HepG2 (cell line): ENCODE results near the gene CIAPIN1. TPM values are rescaled to one million over a fixed set of nuclear protein-coding genes. Genes with fewer than 3 reads are reported as not detected.

Experiments
- FOXC1 ChIP-seq: sonication (generic); formaldehyde crosslinking; IDR thresholded peaks from 2 replicates; pipeline ENCODE4 v1.8.0; 2022; ENCODE audit warnings: mild to moderate bottlenecking, missing genetic modification reagents, borderline replicate concordance
- HNF4G ChIP-seq, 2 experiments: sonication (generic) in 1 of 2; formaldehyde crosslinking in 1 of 2; IDR thresholded peaks; 2 replicates each; pipeline versions ENCODE4 v1.4.0 to v1.6.1; 2011 to 2020; ENCODE audit warnings: borderline replicate concordance in 2 of 2, low read depth in 2 of 2, mild to moderate bottlenecking in 2 of 2, low read length in 1 of 2, missing genetic modification reagents in 1 of 2, moderate library complexity in 1 of 2
- NCOA1 ChIP-seq: sonication (generic); formaldehyde crosslinking; IDR thresholded peaks from 2 replicates; pipeline ENCODE4 v1.9.0; 2021; ENCODE audit warnings: missing genetic modification reagents
- NR3C1 ChIP-seq: sonication (generic); formaldehyde crosslinking; IDR thresholded peaks from 2 replicates; pipeline ENCODE4 v1.4.0; 2020; ENCODE audit warnings: missing genetic modification reagents
- PTBP1 ChIP-seq: fragments of 200-400 bp; formaldehyde crosslinking; IDR thresholded peaks from 2 replicates; pipeline ENCODE4 v1.6.1; 2018; ENCODE audit warnings: low read length, low read depth; ENCODE audit not compliant: poor library complexity, severe bottlenecking
- SMAD3 ChIP-seq: sonication (generic); formaldehyde crosslinking; IDR thresholded peaks from 2 replicates; pipeline ENCODE4 v1.4.0; 2020; ENCODE audit warnings: missing genetic modification reagents
- ZC3H13 ChIP-seq: sonication (generic); formaldehyde crosslinking; IDR thresholded peaks from 2 replicates; pipeline ENCODE4 v1.8.1; 2023; ENCODE audit warnings: mild to moderate bottlenecking, missing genetic modification reagents, moderate library complexity
- ZFX ChIP-seq: sonication (generic); formaldehyde crosslinking; IDR thresholded peaks from 2 replicates; pipeline ENCODE4 v1.4.0; 2020; ENCODE audit warnings: mild to moderate bottlenecking, low read depth, missing genetic modification reagents, moderate library complexity
- ZNF367 ChIP-seq: sonication (generic); formaldehyde crosslinking; IDR thresholded peaks from 2 replicates; pipeline ENCODE4 v1.4.0; 2020; ENCODE audit warnings: missing genetic modification reagents, borderline replicate concordance
- ZNF556 ChIP-seq: sonication (generic); formaldehyde crosslinking; IDR thresholded peaks from 2 replicates; pipeline ENCODE4 v1.4.0; 2020; ENCODE audit warnings: mild to moderate bottlenecking, missing genetic modification reagents, borderline replicate concordance
- ZSCAN21 ChIP-seq: sonication (generic); formaldehyde crosslinking; IDR thresholded peaks from 2 replicates; pipeline ENCODE4 v1.8.0; 2022; ENCODE audit warnings: mild to moderate bottlenecking, missing genetic modification reagents, moderate library complexity, borderline replicate concordance
- polyA plus RNA-seq, 8 experiments: library from polyadenylated mRNA; depleted of rRNA in 3 of 8; stranded (reverse) in 7 of 8; unstranded in 1 of 8; fragments of >200 nt; fragmentation: Illumina TruSeq in 4 of 8; extraction: Trizol in 4 of 8; gene quantifications; 2 replicates each; pipeline versions ENCODE4 v1.2.1 to v1.2.3, GENCODE V29; 2011 to 2016; ENCODE audit warnings: low read depth in 4 of 8, missing spikeins in 1 of 8, mixed read lengths in 1 of 8; ENCODE audit not compliant: insufficient read depth in 1 of 8
- total RNA-seq, 5 experiments: library from RNA; depleted of rRNA; stranded (reverse); fragments of >200 nt; fragmentation: Illumina TruSeq; extraction: Trizol; gene quantifications; 2 replicates each; pipeline ENCODE4 v1.2.3, GENCODE V29; 2016; ENCODE audit warnings: low read depth in 1 of 5
- TF ChIP-seq, protein P1 (sequence below): sonication (generic); formaldehyde crosslinking; conservative IDR thresholded peaks from 2 replicates; pipeline ENCODE4 v1.8.0; 2022; ENCODE audit warnings: low read depth, missing genetic modification reagents
- TF ChIP-seq, protein P2 (sequence below): sonication (generic); formaldehyde crosslinking; IDR thresholded peaks from 2 replicates; pipeline ENCODE4 v1.5.0; 2020; ENCODE audit warnings: mild to moderate bottlenecking, missing genetic modification reagents
- TF ChIP-seq, protein P3 (sequence below): sonication (generic); formaldehyde crosslinking; IDR thresholded peaks from 2 replicates; pipeline ENCODE4 v1.5.1; 2020; ENCODE audit warnings: missing genetic modification reagents, mild to moderate bottlenecking, borderline replicate concordance
- TF ChIP-seq, protein P4 (sequence below): sonication (generic); formaldehyde crosslinking; IDR thresholded peaks from 2 replicates; pipeline ENCODE4 v1.4.0; 2020; ENCODE audit warnings: mild to moderate bottlenecking, missing genetic modification reagents, borderline replicate concordance

Gene CIAPIN1
- total and polyA plus RNA-seq, 2 of the 13 experiments (the other 11 are each of a cell fraction or from before 2014, with no cell fraction given) = 69.3 to 89.7 TPM

DNA sequence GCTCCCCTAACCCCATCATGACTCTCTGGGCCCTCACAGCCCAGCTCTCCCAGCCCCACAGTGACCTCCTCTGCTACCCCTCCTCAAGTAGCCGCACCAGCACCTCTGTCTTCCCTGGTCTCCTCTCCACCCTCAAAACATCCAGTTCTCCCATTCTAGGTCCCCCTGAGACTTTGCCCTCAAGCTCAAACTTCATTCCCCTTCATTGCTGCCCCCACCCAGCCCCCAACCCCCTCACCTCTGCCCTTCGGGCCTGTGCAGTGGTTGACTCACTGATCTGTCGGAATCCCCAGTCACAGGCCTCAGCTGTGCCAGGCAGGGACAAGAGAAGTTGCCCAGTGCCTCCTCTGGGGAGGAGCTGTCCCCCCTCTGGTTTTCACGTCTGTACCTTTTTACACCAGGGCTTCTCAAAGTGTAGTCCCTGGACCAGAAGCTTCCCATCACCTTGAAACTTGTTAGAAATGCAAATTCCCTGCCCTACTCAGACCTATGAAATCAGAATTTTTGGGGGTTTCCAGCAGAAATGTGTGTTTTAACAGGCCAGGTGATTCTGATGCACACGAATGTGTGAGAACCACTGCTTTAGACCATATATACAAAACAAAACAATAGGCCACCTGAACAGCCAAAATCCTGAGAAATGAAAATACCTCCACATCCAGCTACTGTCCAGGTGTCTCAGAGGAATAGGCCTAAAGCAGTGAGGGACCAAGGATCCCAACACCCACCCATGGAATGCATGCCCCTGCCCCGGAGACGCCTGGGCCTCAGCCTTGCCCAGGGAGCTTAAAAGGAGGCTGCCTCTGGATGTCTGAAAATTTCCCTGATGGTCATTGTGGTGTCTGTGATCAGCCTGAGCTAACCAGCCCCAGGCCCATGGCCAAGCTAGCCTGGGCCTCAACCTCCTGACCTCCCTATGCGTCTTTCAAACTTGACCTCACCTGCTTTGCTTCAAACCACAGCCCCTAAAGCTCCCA is 40.0 kb upstream of the CIAPIN1 start (continued):
- TF ChIP-seq, protein P1, sequence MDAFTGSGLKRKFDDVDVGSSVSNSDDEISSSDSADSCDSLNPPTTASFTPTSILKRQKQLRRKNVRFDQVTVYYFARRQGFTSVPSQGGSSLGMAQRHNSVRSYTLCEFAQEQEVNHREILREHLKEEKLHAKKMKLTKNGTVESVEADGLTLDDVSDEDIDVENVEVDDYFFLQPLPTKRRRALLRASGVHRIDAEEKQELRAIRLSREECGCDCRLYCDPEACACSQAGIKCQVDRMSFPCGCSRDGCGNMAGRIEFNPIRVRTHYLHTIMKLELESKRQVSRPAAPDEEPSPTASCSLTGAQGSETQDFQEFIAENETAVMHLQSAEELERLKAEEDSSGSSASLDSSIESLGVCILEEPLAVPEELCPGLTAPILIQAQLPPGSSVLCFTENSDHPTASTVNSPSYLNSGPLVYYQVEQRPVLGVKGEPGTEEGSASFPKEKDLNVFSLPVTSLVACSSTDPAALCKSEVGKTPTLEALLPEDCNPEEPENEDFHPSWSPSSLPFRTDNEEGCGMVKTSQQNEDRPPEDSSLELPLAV = 0 out of 2 replicates have a peak, but pooled peaks have one; percentile 52
- TF ChIP-seq, protein P2, sequence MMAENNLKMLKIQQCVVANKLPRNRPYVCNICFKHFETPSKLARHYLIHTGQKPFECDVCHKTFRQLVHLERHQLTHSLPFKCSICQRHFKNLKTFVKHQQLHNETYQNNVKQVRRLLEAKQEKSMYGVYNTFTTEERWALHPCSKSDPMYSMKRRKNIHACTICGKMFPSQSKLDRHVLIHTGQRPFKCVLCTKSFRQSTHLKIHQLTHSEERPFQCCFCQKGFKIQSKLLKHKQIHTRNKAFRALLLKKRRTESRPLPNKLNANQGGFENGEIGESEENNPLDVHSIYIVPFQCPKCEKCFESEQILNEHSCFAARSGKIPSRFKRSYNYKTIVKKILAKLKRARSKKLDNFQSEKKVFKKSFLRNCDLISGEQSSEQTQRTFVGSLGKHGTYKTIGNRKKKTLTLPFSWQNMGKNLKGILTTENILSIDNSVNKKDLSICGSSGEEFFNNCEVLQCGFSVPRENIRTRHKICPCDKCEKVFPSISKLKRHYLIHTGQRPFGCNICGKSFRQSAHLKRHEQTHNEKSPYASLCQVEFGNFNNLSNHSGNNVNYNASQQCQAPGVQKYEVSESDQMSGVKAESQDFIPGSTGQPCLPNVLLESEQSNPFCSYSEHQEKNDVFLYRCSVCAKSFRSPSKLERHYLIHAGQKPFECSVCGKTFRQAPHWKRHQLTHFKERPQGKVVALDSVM = 0 out of 2 replicates have a peak, but pooled peaks have one; percentile 8
- TF ChIP-seq, protein P3, sequence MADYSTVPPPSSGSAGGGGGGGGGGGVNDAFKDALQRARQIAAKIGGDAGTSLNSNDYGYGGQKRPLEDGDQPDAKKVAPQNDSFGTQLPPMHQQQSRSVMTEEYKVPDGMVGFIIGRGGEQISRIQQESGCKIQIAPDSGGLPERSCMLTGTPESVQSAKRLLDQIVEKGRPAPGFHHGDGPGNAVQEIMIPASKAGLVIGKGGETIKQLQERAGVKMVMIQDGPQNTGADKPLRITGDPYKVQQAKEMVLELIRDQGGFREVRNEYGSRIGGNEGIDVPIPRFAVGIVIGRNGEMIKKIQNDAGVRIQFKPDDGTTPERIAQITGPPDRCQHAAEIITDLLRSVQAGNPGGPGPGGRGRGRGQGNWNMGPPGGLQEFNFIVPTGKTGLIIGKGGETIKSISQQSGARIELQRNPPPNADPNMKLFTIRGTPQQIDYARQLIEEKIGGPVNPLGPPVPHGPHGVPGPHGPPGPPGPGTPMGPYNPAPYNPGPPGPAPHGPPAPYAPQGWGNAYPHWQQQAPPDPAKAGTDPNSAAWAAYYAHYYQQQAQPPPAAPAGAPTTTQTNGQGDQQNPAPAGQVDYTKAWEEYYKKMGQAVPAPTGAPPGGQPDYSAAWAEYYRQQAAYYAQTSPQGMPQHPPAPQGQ (CRISPR knock-in tag) = no peak
- TF ChIP-seq ZC3H13 (0 out of 2 replicates have a peak, but pooled peaks have one; percentile 54), ZNF367 (no peak), HNF4G (IDR thresholded peaks at IDR 0.05; ENCODE audit: borderline replicate concordance, low read depth, low read length) (peak; percentile 40), HNF4G (CRISPR knock-in tag; IDR thresholded peaks at IDR 0.05; ENCODE audit: borderline replicate concordance, low read depth) (no peak), PTBP1 (no peak), ZSCAN21 (CRISPR knock-in tag) (peak; percentile 36; the same call in 1 of the 2 replicates), NR3C1 (no peak), ZFX (CRISPR knock-in tag) (peak; percentile 62), FOXC1 (CRISPR knock-in tag) (peak; percentile 58; the same call in 1 of the 2 replicates), NCOA1 (CRISPR knock-in tag) (no peak), ZNF556 (CRISPR knock-in tag) (0 out of 2 replicates have a peak, but pooled peaks have one; percentile 37), SMAD3 (CRISPR knock-in tag) (no peak)
- TF ChIP-seq, protein P4, sequence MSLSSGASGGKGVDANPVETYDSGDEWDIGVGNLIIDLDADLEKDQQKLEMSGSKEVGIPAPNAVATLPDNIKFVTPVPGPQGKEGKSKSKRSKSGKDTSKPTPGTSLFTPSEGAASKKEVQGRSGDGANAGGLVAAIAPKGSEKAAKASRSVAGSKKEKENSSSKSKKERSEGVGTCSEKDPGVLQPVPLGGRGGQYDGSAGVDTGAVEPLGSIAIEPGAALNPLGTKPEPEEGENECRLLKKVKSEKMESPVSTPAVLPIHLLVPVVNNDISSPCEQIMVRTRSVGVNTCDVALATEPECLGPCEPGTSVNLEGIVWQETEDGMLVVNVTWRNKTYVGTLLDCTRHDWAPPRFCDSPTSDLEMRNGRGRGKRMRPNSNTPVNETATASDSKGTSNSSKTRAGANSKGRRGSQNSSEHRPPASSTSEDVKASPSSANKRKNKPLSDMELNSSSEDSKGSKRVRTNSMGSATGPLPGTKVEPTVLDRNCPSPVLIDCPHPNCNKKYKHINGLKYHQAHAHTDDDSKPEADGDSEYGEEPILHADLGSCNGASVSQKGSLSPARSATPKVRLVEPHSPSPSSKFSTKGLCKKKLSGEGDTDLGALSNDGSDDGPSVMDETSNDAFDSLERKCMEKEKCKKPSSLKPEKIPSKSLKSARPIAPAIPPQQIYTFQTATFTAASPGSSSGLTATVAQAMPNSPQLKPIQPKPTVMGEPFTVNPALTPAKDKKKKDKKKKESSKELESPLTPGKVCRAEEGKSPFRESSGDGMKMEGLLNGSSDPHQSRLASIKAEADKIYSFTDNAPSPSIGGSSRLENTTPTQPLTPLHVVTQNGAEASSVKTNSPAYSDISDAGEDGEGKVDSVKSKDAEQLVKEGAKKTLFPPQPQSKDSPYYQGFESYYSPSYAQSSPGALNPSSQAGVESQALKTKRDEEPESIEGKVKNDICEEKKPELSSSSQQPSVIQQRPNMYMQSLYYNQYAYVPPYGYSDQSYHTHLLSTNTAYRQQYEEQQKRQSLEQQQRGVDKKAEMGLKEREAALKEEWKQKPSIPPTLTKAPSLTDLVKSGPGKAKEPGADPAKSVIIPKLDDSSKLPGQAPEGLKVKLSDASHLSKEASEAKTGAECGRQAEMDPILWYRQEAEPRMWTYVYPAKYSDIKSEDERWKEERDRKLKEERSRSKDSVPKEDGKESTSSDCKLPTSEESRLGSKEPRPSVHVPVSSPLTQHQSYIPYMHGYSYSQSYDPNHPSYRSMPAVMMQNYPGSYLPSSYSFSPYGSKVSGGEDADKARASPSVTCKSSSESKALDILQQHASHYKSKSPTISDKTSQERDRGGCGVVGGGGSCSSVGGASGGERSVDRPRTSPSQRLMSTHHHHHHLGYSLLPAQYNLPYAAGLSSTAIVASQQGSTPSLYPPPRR (CRISPR knock-in tag) = 0 out of 2 replicates have a peak, but pooled peaks have one; percentile 5
